HG03521 (cell line): ENCODE data around the gene B3GALT5.

ENCODE experiments used
- ATAC-seq: cut with Tn5 transposase; IDR thresholded peaks from one replicate; pipeline ENCODE4 v1.9.1; 2021; ENCODE audit warnings: mild to moderate bottlenecking, moderate library complexity; ENCODE audit not compliant: unreplicated experiment

Gene B3GALT5

DNA sequence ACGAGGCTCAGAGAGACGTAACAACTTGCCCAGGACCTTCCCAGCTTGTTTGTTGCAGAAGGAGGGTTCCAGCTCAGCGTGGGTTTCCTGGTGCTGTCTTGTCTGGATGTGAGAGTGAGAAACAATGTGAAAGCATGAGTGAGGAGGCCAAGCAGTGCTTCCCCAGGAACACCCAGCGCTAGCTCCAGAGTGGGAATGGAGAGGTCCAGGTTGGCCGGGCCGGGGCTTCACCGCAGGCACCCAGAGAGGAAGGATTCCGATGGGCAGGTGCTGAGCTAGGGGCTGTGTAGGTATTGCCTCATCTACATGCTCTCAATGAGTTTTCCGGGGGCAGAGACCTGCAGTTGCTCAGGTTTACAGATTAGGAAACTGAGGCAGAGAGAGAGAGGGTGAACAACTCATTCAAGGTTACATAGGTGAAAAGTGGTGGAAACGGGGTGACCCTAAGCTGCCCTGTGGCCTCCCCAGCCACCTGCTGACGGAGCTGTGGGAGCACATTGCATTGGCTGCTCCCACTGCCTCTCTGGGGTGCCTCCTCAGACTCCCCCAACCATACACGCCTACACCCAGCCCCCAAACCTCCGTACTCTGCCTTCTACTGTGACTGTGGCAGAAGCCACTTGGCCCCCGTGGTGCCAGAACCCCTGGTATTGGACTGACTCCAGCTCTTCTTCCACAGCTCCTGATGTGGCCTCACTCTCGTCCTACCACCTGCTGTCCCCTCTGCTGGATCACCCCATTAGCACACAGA is 51.2 kb downstream of the B3GALT5 start:
- ATAC-seq: no peak

DNA sequence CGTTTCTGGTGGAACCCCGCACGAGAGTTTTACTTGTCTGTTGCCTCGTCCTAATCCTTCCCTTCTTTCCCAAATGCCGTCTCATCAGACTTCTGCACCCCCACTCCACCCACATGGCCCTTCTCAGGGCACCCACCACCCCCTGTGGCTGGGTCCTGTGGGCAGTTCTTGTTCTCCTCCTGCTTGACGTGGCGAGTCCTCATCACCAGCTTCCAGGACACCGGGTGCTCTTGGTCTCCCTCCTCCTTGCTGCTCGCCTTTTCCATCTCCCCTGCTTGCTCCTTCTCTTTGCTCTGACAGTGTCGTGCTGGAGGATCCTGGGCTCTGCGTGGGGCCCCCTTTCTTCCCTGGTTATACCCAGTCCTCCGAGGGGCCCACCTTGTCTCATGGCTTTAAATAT is 51.8 kb downstream of the B3GALT5 start:
- no peak for ATAC-seq

- ATAC-seq: no peak
Observed at GRCh38 chr21:39666026-39666425, 53.3 kb downstream of the B3GALT5 start.

- ATAC-seq: no peak
Observed at GRCh38 chr21:39666681-39667315, 54.1 kb downstream of the B3GALT5 start.

- ATAC-seq: no peak
Observed at GRCh38 chr21:39667353-39667891, 54.7 kb downstream of the B3GALT5 start.

GRCh38 chr21:39668369-39668768 is 55.6 kb downstream of the B3GALT5 start:
- no peak for ATAC-seq

- ATAC-seq: no peak
Observed at GRCh38 chr21:39669485-39669884, 56.7 kb downstream of the B3GALT5 start.

DNA sequence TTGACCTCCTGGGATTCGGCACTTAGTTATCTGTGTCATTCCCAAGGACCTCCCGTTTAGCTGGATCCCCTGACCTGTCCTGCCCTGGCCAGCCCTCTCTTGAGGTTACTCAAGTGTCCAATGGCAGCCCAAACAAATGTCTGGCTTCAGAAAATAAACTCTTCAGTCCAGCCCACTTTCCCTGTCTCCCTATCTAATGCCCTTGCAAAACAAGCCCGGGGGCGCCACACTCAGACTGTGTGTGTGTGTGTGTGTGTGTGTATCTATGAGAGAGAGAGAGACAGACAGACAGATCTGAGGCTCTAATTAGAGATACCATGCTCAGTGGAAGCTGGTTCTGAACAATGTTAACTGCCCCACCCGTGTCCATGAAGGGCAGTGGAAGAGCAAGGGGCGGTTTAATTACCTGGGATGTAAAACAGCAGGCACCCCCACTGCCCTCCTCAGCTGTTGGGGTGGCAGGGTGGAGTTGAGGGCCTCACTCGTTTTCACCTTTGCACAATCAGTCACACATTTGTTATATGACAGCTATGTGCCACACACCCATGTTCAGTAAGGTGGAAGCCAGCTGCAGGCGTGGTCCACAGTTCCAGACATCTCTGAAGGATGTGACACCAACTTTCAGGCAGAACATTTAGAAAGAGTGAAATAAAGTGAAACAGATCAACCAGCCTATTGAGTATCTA is 57.4 kb downstream of the B3GALT5 start:
- ATAC-seq: no peak

DNA sequence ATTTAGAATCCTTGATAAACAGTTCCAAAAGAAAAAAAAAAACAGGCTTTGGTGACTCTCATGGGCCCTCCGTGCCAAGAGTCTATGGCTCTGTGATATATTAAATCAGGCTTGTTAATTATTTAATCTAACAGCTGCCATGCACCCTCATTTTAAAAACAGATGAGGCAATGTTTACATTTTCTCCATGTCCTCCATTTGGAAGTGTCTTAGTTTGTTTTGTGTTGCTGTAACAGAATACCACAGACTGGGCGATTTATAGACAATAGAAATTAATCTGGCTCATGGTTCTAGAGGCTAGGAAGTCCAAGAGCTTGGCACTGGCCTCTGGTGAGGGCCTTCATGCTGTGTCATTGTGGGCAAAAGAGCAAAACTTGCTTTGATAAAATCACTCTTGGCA is 58.0 kb downstream of the B3GALT5 start:
- no peak for ATAC-seq

DNA sequence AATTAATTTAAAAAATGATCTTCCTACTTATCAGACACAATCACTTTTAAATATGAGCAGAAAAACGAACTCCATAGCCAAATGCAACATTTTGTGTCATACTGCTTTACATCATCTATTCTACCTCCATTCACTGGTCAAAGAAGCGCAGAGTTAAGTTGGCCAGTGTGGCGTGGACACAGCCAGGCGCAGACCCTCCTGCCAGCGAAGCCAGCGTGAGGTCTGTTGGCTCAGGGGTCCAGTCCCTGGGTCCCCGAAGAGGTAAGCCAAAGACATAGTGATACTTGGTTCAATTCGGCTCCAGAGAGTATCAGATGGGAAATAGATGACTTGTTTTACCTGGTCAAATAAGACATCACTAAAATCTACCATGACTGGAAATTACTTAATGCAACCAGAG is 59.2 kb downstream of the B3GALT5 start:
- ATAC-seq: no peak

- no peak for ATAC-seq
Observed at GRCh38 chr21:39673163-39673562, 60.4 kb downstream of the B3GALT5 start.

DNA sequence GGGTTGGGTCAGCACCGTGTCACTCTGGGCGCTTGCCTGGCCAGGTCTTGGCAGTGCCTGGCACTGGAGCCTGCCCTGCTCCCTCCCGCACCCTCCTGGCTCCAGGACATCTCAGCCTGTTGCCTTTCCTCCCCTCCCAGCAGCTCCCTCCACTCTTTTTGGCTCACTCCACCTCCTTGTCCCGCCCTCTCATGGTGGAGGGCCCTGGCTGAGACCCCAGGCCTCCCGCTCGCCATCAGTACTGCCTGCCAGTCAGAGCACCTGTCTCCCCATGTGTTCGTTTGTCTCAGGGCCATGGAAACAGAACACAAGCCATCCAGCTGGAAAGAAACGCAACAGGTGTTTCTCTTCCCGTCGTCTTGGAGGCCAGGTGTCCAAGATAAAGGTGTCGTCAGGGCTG is 61.0 kb downstream of the B3GALT5 start:
- no peak for ATAC-seq

DNA sequence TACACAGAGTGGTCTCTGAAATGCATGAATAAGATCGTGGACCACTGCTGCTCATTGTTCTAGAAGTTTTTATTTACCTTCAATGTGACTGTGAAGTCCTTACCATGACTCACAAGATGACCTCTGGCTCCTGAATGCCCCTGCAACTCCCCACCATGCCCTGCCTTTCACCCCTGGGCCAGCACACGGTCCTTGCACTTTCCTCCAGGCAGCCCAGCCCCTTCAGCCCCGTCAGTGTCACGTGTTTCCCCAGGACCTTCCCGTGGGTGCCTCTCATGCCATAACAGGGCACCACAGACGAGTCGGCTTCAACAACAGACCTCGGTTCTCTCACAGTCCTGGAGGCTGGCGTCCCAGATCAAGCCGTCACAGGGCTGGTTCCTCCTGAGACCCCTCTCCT is 62.1 kb downstream of the B3GALT5 start:
- ATAC-seq: no peak

DNA sequence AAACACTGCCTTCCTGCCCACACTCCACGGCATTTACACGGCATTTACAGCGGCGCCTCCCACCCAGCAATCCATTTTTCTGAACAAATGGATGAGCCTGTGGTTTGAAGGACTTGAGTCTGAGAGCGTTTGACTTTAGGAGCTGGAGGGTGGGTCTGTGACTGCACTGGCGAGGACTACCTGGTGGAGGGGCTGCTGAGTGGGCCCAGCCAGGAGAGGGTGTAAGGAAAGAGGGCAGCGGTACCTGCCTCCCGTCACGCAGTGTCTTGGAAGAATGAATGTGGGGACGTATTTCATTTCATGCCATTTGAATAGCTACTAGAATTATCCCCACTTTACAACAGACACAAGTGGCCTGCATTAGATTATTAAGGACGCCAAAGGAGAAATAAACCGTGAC is 62.9 kb downstream of the B3GALT5 start:
- no peak for ATAC-seq

DNA sequence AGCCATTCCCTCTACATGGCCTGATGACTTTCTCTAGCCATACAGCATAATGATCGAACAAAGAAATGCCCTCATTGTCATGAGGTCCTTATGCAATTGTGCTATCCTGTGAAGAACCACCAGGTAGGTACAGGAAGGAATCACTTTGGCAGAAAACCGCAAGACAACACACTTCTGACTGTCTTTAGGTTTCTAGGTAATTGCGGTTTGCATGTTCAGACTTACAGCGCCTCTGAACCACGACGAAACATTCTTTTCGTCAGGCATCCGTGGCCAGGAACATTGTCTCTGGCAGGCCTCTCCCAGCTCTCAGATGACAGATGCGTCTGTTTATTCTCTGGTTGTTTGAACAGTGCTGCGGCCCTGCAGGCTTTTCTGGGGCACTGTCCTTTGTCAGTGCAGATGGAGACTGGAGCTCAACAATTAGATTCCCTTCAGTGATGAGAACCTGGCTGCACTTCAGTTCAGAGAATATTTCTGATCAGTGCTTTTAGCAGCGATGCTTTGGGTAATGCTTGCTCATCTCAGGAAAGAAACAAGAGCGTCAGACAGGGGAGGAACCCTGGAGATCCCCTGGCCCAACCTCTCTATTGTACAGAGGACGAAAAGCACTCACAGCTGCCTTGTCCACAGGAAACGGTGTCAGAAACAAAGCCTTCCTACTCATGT is 63.4 kb downstream of the B3GALT5 start:
- peak; percentile 53 for ATAC-seq

- ATAC-seq: no peak
Observed at GRCh38 chr21:39680216-39680615, 67.5 kb downstream of the B3GALT5 start.

GRCh38 chr21:39681257-39681656 is 68.5 kb downstream of the B3GALT5 start:
- ATAC-seq: no peak

- ATAC-seq: no peak
Observed at GRCh38 chr21:39681845-39682244, 69.1 kb downstream of the B3GALT5 start.

- no peak for ATAC-seq
Observed at GRCh38 chr21:39685236-39685635, 72.5 kb downstream of the B3GALT5 start.

DNA sequence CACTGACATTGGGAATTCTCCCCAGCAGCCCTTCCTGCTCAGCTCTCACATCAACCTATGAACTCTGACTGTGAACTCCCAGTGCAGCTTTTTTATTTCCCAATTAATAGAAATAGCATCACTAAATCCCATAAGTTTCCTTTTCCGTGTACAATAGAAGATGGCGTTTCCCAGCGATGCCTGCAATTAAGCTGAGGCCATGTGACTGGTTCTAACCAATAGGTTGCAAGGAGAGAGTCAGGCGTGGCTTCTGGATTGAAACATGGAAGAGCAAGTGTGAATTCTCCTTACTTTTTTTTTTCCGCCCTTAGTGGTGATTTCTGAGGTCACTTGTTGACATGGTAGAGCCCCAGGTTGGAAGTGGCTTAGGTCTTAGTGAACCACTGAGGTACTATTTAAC is 73.3 kb downstream of the B3GALT5 start:
- no peak for ATAC-seq
